Stimulated activated naive CD8-positive, alpha-beta T cell treated with anti-CD3 and anti-CD28 coated beads, Interleukin-15, Interleukin-2, amounts not matched to agents 100 U/mL and 50 U/mL, for 24 hours (primary cell): ENCODE measurements around the gene SIGLEC9.

ENCODE experiments used
- ATAC-seq: fragments of 150-1000 bp; cut with Tn5 transposase; one replicate; pipeline ENCODE4 v1.10.0; 2021
- DNase-seq: peaks from one replicate; pipeline ENCODE4 v3.0.0; 2021

Gene SIGLEC9

GRCh38 chr19:51097166-51097738 is 27.5 kb upstream of the SIGLEC9 start:
- DNase-seq (peak; percentile 85), ATAC-seq (no peak)

- ATAC-seq: no peak
- no peak for DNase-seq
These were observed 26.9 kb upstream of the SIGLEC9 start for GRCh38 chr19:51097796-51098195.

GRCh38 chr19:51098365-51099046 is 26.2 kb upstream of the SIGLEC9 start:
- peak; percentile 36 for DNase-seq

GRCh38 chr19:51099047-51099382 is 25.7 kb upstream of the SIGLEC9 start:
- DNase-seq (no peak), ATAC-seq (no peak)

More at GRCh38 chr19:51098365-51099046, 26.2 kb upstream of the SIGLEC9 start:
- peak; percentile 60 for ATAC-seq

- ATAC-seq: no peak
- DNase-seq: no peak
These were observed 24.1 kb upstream of the SIGLEC9 start for GRCh38 chr19:51100601-51101000.

GRCh38 chr19:51101171-51101865 is 23.4 kb upstream of the SIGLEC9 start:
- no peak for ATAC-seq
- DNase-seq: no peak

GRCh38 chr19:51102991-51103390 is 21.7 kb upstream of the SIGLEC9 start:
- DNase-seq (no peak), ATAC-seq (no peak)

- no peak for ATAC-seq
- no peak for DNase-seq
These were observed 20.8 kb upstream of the SIGLEC9 start for GRCh38 chr19:51103926-51104341.

- no peak for ATAC-seq
- peak; percentile 39 for DNase-seq
These were observed 17.2 kb upstream of the SIGLEC9 start for GRCh38 chr19:51107406-51108065.

GRCh38 chr19:51108066-51108804 is 16.5 kb upstream of the SIGLEC9 start, which contains the start of gene CTU1:
CTU1 (minus strand) TSS chr19:51108409; CDS start chr19:51104569, 3,840 bp downstream.
- peak; percentile 97 for ATAC-seq

GRCh38 chr19:51108805-51109146 is 15.9 kb upstream of the SIGLEC9 start:
- ATAC-seq: peak; percentile 6
- no peak for DNase-seq

More at GRCh38 chr19:51108066-51108804, 16.5 kb upstream of the SIGLEC9 start, which contains the start of gene CTU1:
- peak; percentile 98 for DNase-seq

- DNase-seq (no peak), ATAC-seq (no peak)
These were observed 14.1 kb upstream of the SIGLEC9 start for GRCh38 chr19:51110666-51110971.

GRCh38 chr19:51111606-51112005 is 13.1 kb upstream of the SIGLEC9 start:
- DNase-seq (no peak), ATAC-seq (no peak)

- ATAC-seq: peak; percentile 86
- no peak for DNase-seq
These were observed 10.5 kb upstream of the SIGLEC9 start for GRCh38 chr19:51114087-51114729.

- DNase-seq: no peak
- no peak for ATAC-seq
These were observed 7.9 kb upstream of the SIGLEC9 start for GRCh38 chr19:51116736-51117286.

- ATAC-seq: no peak
- DNase-seq: no peak
These were observed 5.6 kb upstream of the SIGLEC9 start for GRCh38 chr19:51119101-51119500.

GRCh38 chr19:51119611-51120010 is 5.1 kb upstream of the SIGLEC9 start:
- DNase-seq: no peak
- no peak for ATAC-seq

- ATAC-seq: no peak
- no peak for DNase-seq
These were observed 4.5 kb upstream of the SIGLEC9 start for GRCh38 chr19:51120160-51120559.

- DNase-seq (no peak), ATAC-seq (no peak)
These were observed 3.4 kb upstream of the SIGLEC9 start for GRCh38 chr19:51121257-51121656.

- peak; percentile 35 for ATAC-seq
- peak; percentile 39 for DNase-seq
These were observed 2.4 kb upstream of the SIGLEC9 start for GRCh38 chr19:51122112-51122981.
